PFSK-1 (cell line): ENCODE results near the gene SELENOO.

Experiments used
- FOXP2 ChIP-seq: optimal IDR thresholded peaks from 2 replicates; pipeline ENCODE3; 2011; ENCODE audit warnings: borderline replicate concordance, control low read depth, inconsistent platforms; ENCODE audit not compliant: insufficient read depth; ENCODE audit errors: extremely low read length, extremely low read depth
- POLR2AphosphoS5 ChIP-seq: IDR thresholded peaks from 2 replicates; pipeline ENCODE4 v1.6.1; 2012; ENCODE audit warnings: low read depth, mild to moderate bottlenecking, control low read depth, low read length, moderate library complexity
- REST ChIP-seq, 2 experiments: IDR thresholded peaks; 2 replicates each; pipeline versions ENCODE4 v1.6.1 to v1.8.0; 2011 to 2012; ENCODE audit warnings: low read depth in 2 of 2, low read length in 2 of 2, control low read depth in 1 of 2, inconsistent platforms in 1 of 2, mild to moderate bottlenecking in 1 of 2, moderate library complexity in 1 of 2; ENCODE audit not compliant: insufficient read depth in 1 of 2
- SIN3A ChIP-seq: IDR thresholded peaks from 2 replicates; pipeline ENCODE4 v1.6.1; 2012; ENCODE audit warnings: mild to moderate bottlenecking, low read length, moderate library complexity, borderline replicate concordance; ENCODE audit not compliant: insufficient read depth
- TAF1 ChIP-seq: IDR thresholded peaks from 2 replicates; pipeline ENCODE4 v1.6.1; 2012; ENCODE audit warnings: low read length, control low read depth, borderline replicate concordance; ENCODE audit not compliant: insufficient read depth

Gene SELENOO

DNA sequence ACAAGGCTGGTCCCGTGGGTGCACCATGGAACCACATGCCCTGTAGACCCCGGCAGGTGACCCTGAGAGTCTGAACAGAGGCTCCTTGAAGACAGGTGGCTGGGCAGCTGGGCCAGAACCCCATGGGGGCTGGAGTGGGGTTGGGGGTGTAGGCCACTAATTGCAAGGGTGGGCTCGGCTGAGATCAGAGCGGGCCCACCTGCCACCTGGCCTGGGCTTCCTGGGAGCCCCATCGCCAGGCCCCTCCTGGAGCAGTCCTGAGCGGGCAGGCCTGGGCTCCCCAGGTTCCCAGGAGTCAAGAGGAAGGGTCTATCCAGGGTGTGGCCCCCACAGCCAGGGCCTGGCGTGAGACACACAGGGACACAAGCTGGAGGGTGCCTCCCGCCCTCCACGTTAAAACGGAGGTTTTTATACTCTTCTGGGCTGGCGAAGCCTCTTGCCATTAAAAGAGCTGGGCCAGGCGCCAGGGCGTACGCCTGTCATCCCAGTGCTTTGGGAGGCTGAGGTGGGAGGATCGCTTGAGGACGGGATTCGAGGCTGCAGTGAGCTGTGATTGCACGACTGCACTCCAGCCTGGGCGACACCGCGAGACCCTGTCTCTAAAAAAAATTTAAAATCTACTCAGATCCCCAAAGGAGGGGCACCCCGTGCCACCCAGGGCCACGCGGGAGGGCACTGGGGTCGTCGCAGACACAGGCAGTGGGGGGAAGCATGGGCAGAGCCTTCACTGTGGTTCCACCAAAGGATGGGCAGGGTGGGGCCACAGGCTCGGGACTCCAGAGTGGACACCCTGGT is 19.9 kb upstream of the SELENOO start:
- TF ChIP-seq FOXP2 = no peak
- no peak for TF ChIP-seq SIN3A
- TF ChIP-seq REST (IDR thresholded peaks at IDR 0.05; ENCODE audit: insufficient read depth in 1 of 2, low read depth in 2 of 2, low read length in 2 of 2) = no peak
- TF ChIP-seq TAF1 = no peak

GRCh38 chr22:50182176-50183081 is 18.4 kb upstream of the SELENOO start:
- no peak for TF ChIP-seq SIN3A
- TF ChIP-seq FOXP2 = no peak
- no peak for TF ChIP-seq POLR2AphosphoS5
- TF ChIP-seq REST (IDR thresholded peaks at IDR 0.05; ENCODE audit: insufficient read depth in 1 of 2, low read depth in 2 of 2, low read length in 2 of 2) = no peak
- TF ChIP-seq TAF1 = no peak

DNA sequence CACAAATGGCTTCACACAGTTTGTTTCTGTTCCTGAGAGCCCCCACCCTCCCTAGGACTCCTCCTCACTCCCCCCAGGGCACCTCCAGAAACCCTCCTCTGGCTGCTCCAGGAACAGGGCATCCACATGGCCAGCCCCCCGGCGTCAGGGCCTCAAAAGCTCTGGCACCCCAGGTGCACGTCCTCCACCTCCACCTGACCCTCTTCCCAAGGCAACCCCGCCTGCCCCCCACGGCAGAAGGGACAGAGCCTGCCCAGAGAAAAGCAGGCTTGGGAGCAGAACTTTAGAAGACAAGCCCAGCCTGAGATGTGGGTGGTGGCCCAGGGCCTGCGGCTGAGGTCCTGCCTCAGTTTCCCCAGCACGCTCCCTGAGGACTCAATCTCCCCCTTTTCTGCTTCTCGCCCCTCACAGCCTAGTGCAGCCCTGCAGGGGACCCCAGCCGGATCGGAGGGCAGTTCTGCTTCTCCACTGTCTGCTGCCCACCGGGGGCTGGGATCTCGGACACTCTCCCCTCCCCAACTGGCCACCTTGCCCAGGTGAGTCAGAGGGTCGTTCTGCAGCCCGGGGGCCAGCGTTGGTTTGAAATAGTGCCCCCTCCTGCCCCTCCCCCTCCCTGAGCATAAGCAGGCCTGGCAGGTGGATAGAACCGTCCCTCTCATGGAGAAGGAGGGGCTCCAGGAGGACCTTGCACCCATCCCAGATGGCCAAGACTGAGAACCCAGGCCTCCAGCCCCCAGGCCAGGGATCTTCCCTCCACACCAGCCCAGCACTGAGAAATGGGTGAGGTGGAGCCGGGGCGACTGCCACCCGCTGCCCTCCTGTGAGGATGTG is 17.5 kb upstream of the SELENOO start:
- TF ChIP-seq FOXP2 (no peak), SIN3A (no peak), REST (IDR thresholded peaks at IDR 0.05; ENCODE audit: insufficient read depth in 1 of 2, low read depth in 2 of 2, low read length in 2 of 2) (no peak), POLR2AphosphoS5 (no peak), TAF1 (no peak)

DNA sequence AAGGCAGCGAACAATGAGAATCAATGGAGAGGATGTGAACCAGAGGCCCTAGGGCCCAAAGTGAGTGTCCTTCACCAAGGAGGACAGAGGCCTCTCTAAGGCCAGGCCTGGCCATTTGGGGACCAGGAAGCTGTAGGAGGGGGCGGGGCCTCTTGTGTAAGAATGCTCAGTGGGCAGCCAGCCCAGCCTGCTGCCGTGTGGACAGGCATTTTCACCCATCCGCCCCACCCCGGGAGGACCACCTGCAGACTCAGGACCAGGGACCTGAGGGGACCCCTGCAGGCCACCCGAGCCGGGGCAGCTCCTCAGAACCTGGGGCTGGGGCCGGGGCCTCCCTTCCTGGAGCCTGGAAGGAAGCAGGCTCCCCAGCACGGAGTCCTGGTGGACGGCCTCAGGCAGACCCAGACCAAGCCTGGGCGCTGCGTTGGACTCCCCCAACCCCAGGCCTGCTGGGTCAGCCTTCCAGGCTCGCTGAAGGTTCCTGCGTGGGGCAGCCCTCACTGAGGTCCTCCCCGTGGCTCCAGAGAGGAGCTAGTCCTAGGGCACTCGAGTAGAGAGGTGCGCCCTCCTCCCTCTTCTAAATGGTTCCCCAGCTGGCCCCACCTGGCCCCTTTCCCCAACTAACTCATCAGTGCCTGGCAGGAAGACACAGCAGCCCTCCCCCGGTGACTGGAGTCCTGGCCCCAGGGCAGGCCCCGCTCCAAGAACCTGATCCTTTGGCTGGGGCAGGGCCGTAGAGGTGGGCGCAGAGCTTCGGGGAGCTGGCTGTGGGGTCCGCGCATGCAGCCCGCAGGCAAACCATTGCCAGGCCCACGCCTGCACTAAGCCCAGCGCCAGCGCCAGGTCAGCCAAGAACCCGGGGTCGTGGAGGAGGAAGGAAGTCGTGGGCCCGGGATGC is 16.6 kb upstream of the SELENOO start:
- TF ChIP-seq REST (IDR thresholded peaks at IDR 0.05; ENCODE audit: insufficient read depth in 1 of 2, low read depth in 2 of 2, low read length in 2 of 2) (no peak), POLR2AphosphoS5 (no peak), TAF1 (no peak)
